CD4-positive, alpha-beta T cell treated with Interleukin-6 for 4 hours (primary cell): Measurements from ENCODE around the gene COLQ.

Experiments used
- DNase-seq: peaks from one replicate; pipeline ENCODE4 v3.0.0-alpha.2; 2020; ENCODE audit warnings: mixed read lengths

Gene COLQ

GRCh38 chr3:15453501-15453900, 68.0 kb downstream of the COLQ start:
- no peak for DNase-seq

- no peak for DNase-seq
Observed at GRCh38 chr3:15452961-15453360, 68.5 kb downstream of the COLQ start.

GRCh38 chr3:15452156-15452555, 69.3 kb downstream of the COLQ start:
- no peak for DNase-seq

- DNase-seq, result no peak
Observed at GRCh38 chr3:15451216-15452113, 70.0 kb downstream of the COLQ start.

- no peak for DNase-seq
Observed at GRCh38 chr3:15450438-15451215, 70.9 kb downstream of the COLQ start.

GRCh38 chr3:15449489-15450224, 71.8 kb downstream of the COLQ start:
- DNase-seq, result no peak

GRCh38 chr3:15443826-15444524, 77.5 kb downstream of the COLQ start:
- no peak for DNase-seq

GRCh38 chr3:15440891-15441290, 80.6 kb downstream of the COLQ start:
- DNase-seq, result no peak

- DNase-seq, result no peak
Observed at GRCh38 chr3:15439476-15439875, 82.0 kb downstream of the COLQ start.

GRCh38 chr3:15438983-15439382, 82.5 kb downstream of the COLQ start:
- no peak for DNase-seq

GRCh38 chr3:15436246-15436645, 85.3 kb downstream of the COLQ start:
- no peak for DNase-seq

GRCh38 chr3:15434756-15435155, 86.8 kb downstream of the COLQ start:
- DNase-seq, result no peak

GRCh38 chr3:15433531-15433930, 88.0 kb downstream of the COLQ start:
- no peak for DNase-seq

GRCh38 chr3:15431256-15431837, 90.2 kb downstream of the COLQ start:
- DNase-seq, result no peak

- DNase-seq, result no peak
Observed at GRCh38 chr3:15430624-15431023, 90.9 kb downstream of the COLQ start.

- no peak for DNase-seq
Observed at GRCh38 chr3:15429080-15429479, 92.4 kb downstream of the COLQ start.

GRCh38 chr3:15428539-15428938, 93.0 kb downstream of the COLQ start:
- DNase-seq, result peak; percentile 34

GRCh38 chr3:15427981-15428380, 93.5 kb downstream of the COLQ start:
- DNase-seq, result no peak

GRCh38 chr3:15427182-15427880, 94.2 kb downstream of the COLQ start, which contains the start of the genes EAF1 and METTL6:
Gene EAF1 (plus strand): TSS chr3:15427598. CDS start chr3:15427780, 182 bp downstream.
Gene METTL6 (minus strand): TSS chr3:15427544. CDS start chr3:15426511, 1,033 bp downstream.
- peak; percentile 89 for DNase-seq

GRCh38 chr3:15426579-15427118, 94.9 kb downstream of the COLQ start:
- no peak for DNase-seq

GRCh38 chr3:15420871-15421270, 100.6 kb downstream of the COLQ start:
- no peak for DNase-seq
